ENCODE measurements around the gene ARHGEF26. TPM values are rescaled to one million over a fixed set of nuclear protein-coding genes. Genes with fewer than 3 reads are reported as not detected.
A peak's percentile ranks its signal among the peaks of the same experiment; 100 is the strongest.

Gene ARHGEF26
- polyA plus RNA-seq, 3 donors = 0.05 TPM; not detected in 2

GRCh38 chr3:154123906-154124305, 2.7 kb downstream of the ARHGEF26 start:
- DNase-seq = no peak
- no peak overlapping the region for H3K4me3 ChIP-seq (replicated peaks in 1 of 3; ENCODE audit: low read depth in 2 of 3, low read length in 3 of 3)
- Mint-ChIP-seq H3K9me3 (peaks cover 0 to 22% (median 5%) of the 10 kb centered on the region in 7 donors), H3K27ac (no peak overlapping the region), H3K36me3 (peaks cover 5% of the 10 kb centered on the region in 2 donors), H3K27me3 (ENCODE audit: low read depth in 3 of 3) (peaks cover 52 to 58% (median 55%) of the 10 kb centered on the region in 3 donors), H3K4me3 (peak overlapping the region in 1 of 2 donors; percentile 89), H3K4me1 (peaks cover 27% of the 10 kb centered on the region)
- 100% methylated on average over 1 of the region's 3 CpGs for WGBS (ENCODE audit: insufficient coverage)
- no peak overlapping the region for H3K27ac ChIP-seq (ENCODE audit: low read depth in 1 of 2, low read length in 2 of 2)
- peaks cover 29 to 60% of the 10 kb centered on the region in 2 donors for H3K27me3 ChIP-seq (ENCODE audit: control insufficient read depth in 2 of 2, insufficient read depth in 2 of 2, low read length in 2 of 2)
- H3K4me2 ChIP-seq (replicated peaks; ENCODE audit: extremely low read depth, low read length, poor library complexity, severe bottlenecking) = no peak overlapping the region
- H3K36me3 ChIP-seq (replicated peaks in 1 of 2; ENCODE audit: control insufficient read depth in 1 of 2, insufficient read depth in 2 of 2, low read length in 2 of 2) = no peaks in the 10 kb centered on the region
- no peak for TF ChIP-seq CTCF (IDR thresholded peaks at IDR 0.05)
- H2AFZ ChIP-seq (ENCODE audit: insufficient read depth, low read depth, low read length, poor library complexity, severe bottlenecking) = no peak overlapping the region
- H3K4me1 ChIP-seq (ENCODE audit: control insufficient read depth in 1 of 2, insufficient read depth in 2 of 2, low read length in 2 of 2) = peaks cover 20 to 27% of the 10 kb centered on the region in 2 donors
- H3K9ac ChIP-seq (ENCODE audit: insufficient read depth, low read length, poor library complexity, severe bottlenecking) = no peak overlapping the region
- H4K20me1 ChIP-seq (ENCODE audit: insufficient read depth, low read length) = no peaks in the 10 kb centered on the region
- intact Hi-C loops (cut with micrococcal nuclease) = no loop called here
- no peaks in the 10 kb centered on the region for H3K79me2 ChIP-seq (ENCODE audit: insufficient read depth, low read length)
- peaks cover 6 to 7% of the 10 kb centered on the region in 2 donors for H3K9me3 ChIP-seq (replicated peaks in 1 of 2; ENCODE audit: control insufficient read depth in 1 of 2, insufficient read depth in 1 of 2, low read length in 2 of 2)

- H3K4me3 ChIP-seq (replicated peaks in 1 of 3; ENCODE audit: low read depth in 2 of 3, low read length in 3 of 3) = no peak overlapping the region
- no peak overlapping the region for H3K27ac Mint-ChIP-seq
- peaks cover 5% of the 10 kb centered on the region in 2 donors for H3K36me3 Mint-ChIP-seq
- intact Hi-C loops (cut with micrococcal nuclease) = no loop called here
- peaks cover 20 to 27% of the 10 kb centered on the region in 2 donors for H3K4me1 ChIP-seq (ENCODE audit: control insufficient read depth in 1 of 2, insufficient read depth in 2 of 2, low read length in 2 of 2)
- no peak for TF ChIP-seq CTCF (IDR thresholded peaks at IDR 0.05)
- no peak overlapping the region for H2AFZ ChIP-seq (ENCODE audit: insufficient read depth, low read depth, low read length, poor library complexity, severe bottlenecking)
- H3K27me3 ChIP-seq (ENCODE audit: control insufficient read depth in 2 of 2, insufficient read depth in 2 of 2, low read length in 2 of 2) = peaks cover 24 to 45% of the 10 kb centered on the region in 2 donors
- no peak overlapping the region for H3K4me3 Mint-ChIP-seq
- H3K9ac ChIP-seq (ENCODE audit: insufficient read depth, low read length, poor library complexity, severe bottlenecking) = no peak overlapping the region
- H3K27ac ChIP-seq (ENCODE audit: low read depth in 1 of 2, low read length in 2 of 2) = no peak overlapping the region
- DNase-seq = no peak
- peaks cover 6 to 7% of the 10 kb centered on the region in 2 donors for H3K9me3 ChIP-seq (replicated peaks in 1 of 2; ENCODE audit: control insufficient read depth in 1 of 2, insufficient read depth in 1 of 2, low read length in 2 of 2)
- H3K4me2 ChIP-seq (replicated peaks; ENCODE audit: extremely low read depth, low read length, poor library complexity, severe bottlenecking) = no peak overlapping the region
- H3K27me3 Mint-ChIP-seq (ENCODE audit: low read depth in 3 of 3) = peaks cover 39 to 44% (median 39%) of the 10 kb centered on the region in 3 donors
- H3K36me3 ChIP-seq (replicated peaks in 1 of 2; ENCODE audit: control insufficient read depth in 1 of 2, insufficient read depth in 2 of 2, low read length in 2 of 2) = no peaks in the 10 kb centered on the region
- H3K4me1 Mint-ChIP-seq = peaks cover 25% of the 10 kb centered on the region
- no peaks in the 10 kb centered on the region for H4K20me1 ChIP-seq (ENCODE audit: insufficient read depth, low read length)
- no peaks in the 10 kb centered on the region for H3K79me2 ChIP-seq (ENCODE audit: insufficient read depth, low read length)
- whole genome bisulfite sequencing (ENCODE audit: insufficient coverage) = no CpG with 5 or more reads among the region's 2 CpGs
- H3K9me3 Mint-ChIP-seq = peaks cover 0 to 22% (median 5%) of the 10 kb centered on the region in 7 donors
Observed at GRCh38 chr3:154125378-154126030, 4.3 kb downstream of the ARHGEF26 start.
